SK-N-SH (cell line): ENCODE data around the gene RPSA.

Source experiments
- CTCF ChIP-seq: fragments of 200-600 bp; sonication (generic); IDR thresholded peaks from 2 replicates; pipeline ENCODE4 v1.6.1; 2017; ENCODE audit warnings: antibody characterized with exemption, mild to moderate bottlenecking, moderate library complexity
- NRF1 ChIP-seq: IDR thresholded peaks from 2 replicates; pipeline ENCODE4 v1.6.1; 2012; ENCODE audit warnings: low read depth, mild to moderate bottlenecking, low read length
- RAD21 ChIP-seq: IDR thresholded peaks from 2 replicates; pipeline ENCODE4 v1.6.1; 2012; ENCODE audit warnings: mild to moderate bottlenecking, low read length
- RFX5 ChIP-seq: IDR thresholded peaks from 2 replicates; pipeline ENCODE4 v1.6.1; 2012; ENCODE audit warnings: mild to moderate bottlenecking, improper control_type of control experiment, low read length
- ZBTB33 ChIP-seq: IDR thresholded peaks from 2 replicates; pipeline ENCODE4 v1.4.0; 2012; ENCODE audit warnings: low read depth, borderline replicate concordance

GRCh38 chr3:39398700-39399099, 7.8 kb upstream of the RPSA start:
- TF ChIP-seq RAD21 (no peak), RFX5 (no peak), NRF1 (no peak), CTCF (no peak), ZBTB33 (no peak)
